ENCODE data around the gene COL4A1. TPM values are rescaled to one million over a fixed set of nuclear protein-coding genes. Genes with fewer than 3 reads are reported as not detected.

COL4A1 gene
- polyA plus RNA-seq, 1 experiment, result 210 TPM

- DNase-seq (ENCODE audit: low read depth, low spot score), result no peak
- no peak overlapping the region for H3K4me3 ChIP-seq (ENCODE audit: low read depth, low read length)
- no peak for TF ChIP-seq CTCF (IDR thresholded peaks at IDR 0.05; ENCODE audit: low read depth, low read length)
- ChIA-PET POLR2A (no interaction called here), CTCF (no interaction called here)
- H3K27ac ChIP-seq (ENCODE audit: low read depth, low read length), result no peak overlapping the region
- H3K27me3 ChIP-seq (ENCODE audit: control insufficient read depth, insufficient read depth, low read length), result no peaks in the 10 kb centered on the region
- peaks cover 10% of the 10 kb centered on the region; the same call in 1 of the 2 replicates for H3K9me3 ChIP-seq (ENCODE audit: control insufficient read depth, insufficient read depth, low read length)
These were observed 207.0 kb downstream of the COL4A1 start for GRCh38 chr13:110099922-110100321.

Small RNA genes within 50 kb of the gene (small RNA-seq; reads per million reads assigned to genes)
- not detected for gene MIR8073 (ENCODE audit: insufficient read length, low read depth)

Other genes starting within 250 kb of the COL4A1 start
- 208 and 248 TPM in 2 replicates for gene COL4A2, start 127 bp upstream of the COL4A1 start, polyA plus RNA-seq (2011; rRNA removed)

Measured in AG04450 (cell line).